Body of pancreas (tissue), 4 donors: Measurements from ENCODE around the gene NAIF1. TPM values are rescaled to one million over a fixed set of nuclear protein-coding genes. Genes with fewer than 3 reads are reported as not detected.
"Not testable (repeated sequence)": the region's sequence is repeated elsewhere in the genome, so short reads cannot be mapped to it uniquely, and the experiment has no call there.

Source experiments
- ATAC-seq: fragments of 150-250 bp; one replicate; pipeline ENCODE4 v1.9.1; 2016
- DNase-seq, 4 donors: peaks; one replicate each; pipeline ENCODE4 v3.0.0-alpha.2; 2019
- H3K27ac ChIP-seq, 4 donors: fragments of 200-600 bp; sonication (generic); 1 replicate in 3 of 4; 2 replicates in 1 of 4; pipeline versions ENCODE4 v1.5.1 to v1.6.1; 2016 to 2019; ENCODE audit warnings: mild to moderate bottlenecking in 1 of 4, mixed read lengths in 1 of 4, moderate library complexity in 1 of 4
- H3K27me3 ChIP-seq, 2 donors: fragments of 200-600 bp; sonication (generic); one replicate each; pipeline ENCODE4 v1.6.0; 2016; ENCODE audit warnings: mild to moderate bottlenecking in 1 of 2
- H3K36me3 ChIP-seq, 2 donors: fragments of 200-600 bp; sonication (generic); replicated peaks in 1 of 2; 2 replicates each; pipeline ENCODE4 v1.5.1; 2016; ENCODE audit warnings: low read depth in 2 of 2; ENCODE audit not compliant: insufficient read depth in 1 of 2
- H3K4me1 ChIP-seq: fragments of 200-600 bp; sonication (generic); one replicate; pipeline ENCODE4 v1.6.0; 2016
- H3K4me3 ChIP-seq, 2 donors: fragments of 200-600 bp; sonication (generic); 1 replicate in 1 of 2; 2 replicates in 1 of 2; pipeline ENCODE4 v1.5.1; 2016 to 2019
- H3K9me3 ChIP-seq, 3 donors: fragments of 200-600 bp; sonication (generic); 1 replicate in 2 of 3; 2 replicates in 1 of 3; pipeline ENCODE4 v1.5.1; 2016
- CTCF ChIP-seq, 7 experiments: fragments of 450-650 bp in 4 of 7; fragments of 200-600 bp in 3 of 7; sonication (generic) in 3 of 7; IDR thresholded peaks; one replicate each; pipeline ENCODE4 v1.5.1; 2016 to 2019; ENCODE audit warnings: antibody characterized with exemption in 7 of 7
- POLR2A ChIP-seq, 3 donors: fragments of 450-650 bp; IDR thresholded peaks; one replicate each; pipeline ENCODE4 v1.6.1; 2016; ENCODE audit warnings: antibody characterized with exemption in 3 of 3, mild to moderate bottlenecking in 2 of 3
- WGBS, 2 donors: methylation state at CpG; one replicate each; pipeline ENCODE4 v1.1.5; 2017; 5-methylcytosine and 5-hydroxymethylcytosine counted together
- intact Hi-C: fragments of 100-400 bp; cut with DNase I; formaldehyde crosslinking; loops from one replicate; pipeline ENCODE4 v1.15.1; 2023
- total RNA-seq, 2 donors: library from RNA; depleted of rRNA; stranded (reverse); fragments of >200 nt; gene quantifications; one replicate each; pipeline ENCODE4 v1.1.0, GENCODE V29; 2016

NAIF1 gene
- total RNA-seq, 2 donors from 2014 or later: 1.3 to 4.9 TPM

GRCh38 chr9:128051932-128052709, 15.0 kb downstream of the NAIF1 start:
- peak overlapping the region in 2 of 4 donors; percentile 57 to 88 for H3K27ac ChIP-seq
- peaks cover 38% of the 10 kb centered on the region for H3K4me1 ChIP-seq
- no peaks in the 10 kb centered on the region for H3K27me3 ChIP-seq
- DNase-seq: peak; percentile 40 to 96 (median 62)
- H3K4me3 ChIP-seq: no peak overlapping the region
- no peaks in the 10 kb centered on the region for H3K9me3 ChIP-seq
- 75 to 88% methylated on average over 12 to 15 of the region's 15 CpGs for WGBS, 2 donors
- TF ChIP-seq POLR2A (IDR thresholded peaks at IDR 0.05) (no peak), CTCF (IDR thresholded peaks at IDR 0.05) (no peak)
- intact Hi-C loops: no loop called here
- no peaks in the 10 kb centered on the region for H3K36me3 ChIP-seq
- ATAC-seq: peak; percentile 20

GRCh38 chr9:128049843-128050242, 17.3 kb downstream of the NAIF1 start:
- no peaks in the 10 kb centered on the region for H3K36me3 ChIP-seq
- H3K9me3 ChIP-seq: no peaks in the 10 kb centered on the region
- peaks cover 15% of the 10 kb centered on the region for H3K4me1 ChIP-seq
- DNase-seq: no peak
- no peak for TF ChIP-seq CTCF (IDR thresholded peaks at IDR 0.05)
- no peak for TF ChIP-seq POLR2A (IDR thresholded peaks at IDR 0.05)
- ATAC-seq: no peak
- WGBS, 2 donors: 72 to 79% methylated on average over 3 of the region's 3 CpGs
- intact Hi-C loops: no loop called here
- H3K27ac ChIP-seq: no peak overlapping the region
- H3K27me3 ChIP-seq: no peaks in the 10 kb centered on the region
- H3K4me3 ChIP-seq: no peak overlapping the region

- Histone ChIP-seq H3K9me3 (no peaks in the 10 kb centered on the region), H3K27me3 (no peaks in the 10 kb centered on the region), H3K27ac (no peak overlapping the region), H3K36me3 (no peaks in the 10 kb centered on the region), H3K4me3 (no peak overlapping the region), H3K4me1 (peaks cover 12% of the 10 kb centered on the region)
- DNase-seq: no peak
- ATAC-seq: no peak
- no peak for TF ChIP-seq POLR2A (IDR thresholded peaks at IDR 0.05)
- no peak for TF ChIP-seq CTCF (IDR thresholded peaks at IDR 0.05)
- intact Hi-C loops: no loop called here
Measured at GRCh38 chr9:128048663-128049062, 18.5 kb downstream of the NAIF1 start.

GRCh38 chr9:128047231-128047630, 19.9 kb downstream of the NAIF1 start:
- H3K9me3 ChIP-seq: no peaks in the 10 kb centered on the region
- no peaks in the 10 kb centered on the region for H3K27me3 ChIP-seq
- ATAC-seq: no peak
- TF ChIP-seq CTCF (IDR thresholded peaks at IDR 0.05) (no peak), POLR2A (IDR thresholded peaks at IDR 0.05) (no peak)
- WGBS, 2 donors: 73 to 77% methylated on average over 6 of the region's 6 CpGs
- H3K4me3 ChIP-seq: no peak overlapping the region
- intact Hi-C loops: no loop called here
- peaks cover 13% of the 10 kb centered on the region for H3K4me1 ChIP-seq
- no peak overlapping the region for H3K27ac ChIP-seq
- no peak for DNase-seq
- H3K36me3 ChIP-seq: no peaks in the 10 kb centered on the region

- H3K27me3 ChIP-seq: no peaks in the 10 kb centered on the region
- H3K9me3 ChIP-seq: no peaks in the 10 kb centered on the region
- WGBS, 2 donors: 63 to 100% methylated on average over 1 of the region's 1 CpG
- no peak overlapping the region for H3K4me3 ChIP-seq
- no peak for DNase-seq
- intact Hi-C loops: no loop called here
- H3K36me3 ChIP-seq: no peaks in the 10 kb centered on the region
- TF ChIP-seq CTCF (IDR thresholded peaks at IDR 0.05) (no peak), POLR2A (IDR thresholded peaks at IDR 0.05) (no peak)
- H3K4me1 ChIP-seq: peaks cover 6% of the 10 kb centered on the region
- no peak overlapping the region for H3K27ac ChIP-seq
- ATAC-seq: no peak
Measured at GRCh38 chr9:128045831-128046230, 21.3 kb downstream of the NAIF1 start.

- H3K27me3 ChIP-seq, H3K9me3 ChIP-seq, ATAC-seq, H3K36me3 ChIP-seq, DNase-seq, intact Hi-C loops, H3K4me1 ChIP-seq, H3K27ac ChIP-seq, H3K4me3 ChIP-seq: not testable (repeated sequence)
- WGBS, 2 donors: 80 to 88% methylated on average over 4 to 6 of the region's 6 CpGs
Measured at GRCh38 chr9:128045409-128045808, 21.7 kb downstream of the NAIF1 start.
